HepG2 (cell line): ENCODE measurements around the gene CAT. TPM values are rescaled to one million over a fixed set of nuclear protein-coding genes. Genes with fewer than 3 reads are reported as not detected.

Source experiments
- ATAC-seq: fragments of 200-7000 bp; cut with Tn5 transposase; 3 replicates; pipeline ENCODE4 v1.9.1; 2020; ENCODE audit warnings: mild to moderate bottlenecking, moderate library complexity
- BruUV-seq: library from RNA; stranded (reverse); fragments of 400-500 nt; replicated peaks from 2 replicates; lab custom pipeline; 2021; lab: Mats Ljungman, UMichigan
- CTCF ChIA-PET: fragments of 300-600 bp; formaldehyde crosslinking; extraction: SDS; loops from one replicate; lab custom pipeline; 2021; ENCODE audit warnings: low total read pairs, inconsistent platforms, low intra/inter-chr PET ratio; lab: Yijun Ruan, JAX
- POLR2A ChIA-PET: fragments of 350-600 bp; sonication (Branson Sonifier 250); formaldehyde crosslinking; loops from one replicate; lab custom pipeline; 2020; ENCODE audit warnings: antibody characterized with exemption, inconsistent platforms; lab: Yijun Ruan, JAX
- DNase-seq: peaks from one replicate; pipeline ENCODE4 v3.0.0-alpha.2; 2015; ENCODE audit warnings: low spot score
- FAIRE-seq: peaks from 3 replicates; lab custom pipeline; 2011; peaks lifted over from hg19 to GRCh38; lab: Jason Lieb, UNC
- H2AFZ ChIP-seq: one replicate; pipeline ENCODE4 v1.6.1; 2011; ENCODE audit warnings: low read length, inconsistent platforms
- H3K27ac ChIP-seq: fragments of 300-600 bp; 3 replicates; pipeline ENCODE4 v1.8.0; 2011; ENCODE audit warnings: mixed run types, mild to moderate bottlenecking, mixed read lengths, low read length, inconsistent platforms; ENCODE audit not compliant: insufficient read depth; ENCODE audit errors: extremely low read length
- H3K27me3 ChIP-seq, 2 experiments: fragments of 200-600 bp in 1 of 2; 2 replicates in 1 of 2; 3 replicates in 1 of 2; pipeline versions ENCODE4 v1.6.0 to v1.8.0; 2011; ENCODE audit warnings: low read length in 2 of 2, mild to moderate bottlenecking in 2 of 2, moderate library complexity in 2 of 2, inconsistent platforms in 1 of 2; ENCODE audit not compliant: insufficient read depth in 2 of 2, control insufficient read depth in 1 of 2
- H3K36me3 ChIP-seq, 2 experiments: fragments of 200-600 bp in 1 of 2; replicated peaks in 1 of 2; 2 replicates in 1 of 2; 3 replicates in 1 of 2; pipeline versions ENCODE4 v1.5.1 to v1.8.0; 2011; ENCODE audit warnings: low read length in 2 of 2, inconsistent platforms in 1 of 2; ENCODE audit not compliant: insufficient read depth in 2 of 2, control insufficient read depth in 1 of 2
- H3K4me1 ChIP-seq: 2 replicates; pipeline ENCODE4 v1.5.1; 2012; ENCODE audit warnings: low read length, inconsistent platforms; ENCODE audit not compliant: insufficient read depth
- H3K4me2 ChIP-seq: 2 replicates; pipeline ENCODE4 v1.6.0; 2011; ENCODE audit warnings: low read depth, low read length, inconsistent platforms
- H3K4me3 ChIP-seq, 3 experiments: fragments of 200-600 bp in 1 of 3; sonication (generic), shearing (Covaris generic) in 1 of 3; replicated peaks in 1 of 3; 2 replicates each; pipeline ENCODE4 v1.5.1; 2011 to 2016; ENCODE audit warnings: low read length in 3 of 3, inconsistent platforms in 2 of 3, low read depth in 2 of 3, mild to moderate bottlenecking in 2 of 3, control low read depth in 1 of 3, mixed read lengths in 1 of 3; ENCODE audit not compliant: insufficient read depth in 1 of 3
- H3K79me2 ChIP-seq: one replicate; pipeline ENCODE4 v1.6.1; 2011; ENCODE audit warnings: low read length, inconsistent platforms; ENCODE audit not compliant: insufficient read depth
- H3K9ac ChIP-seq: 2 replicates; pipeline ENCODE4 v1.6.0; 2011; ENCODE audit warnings: mild to moderate bottlenecking, low read depth, low read length, inconsistent platforms; ENCODE audit not compliant: insufficient read depth
- H3K9me3 ChIP-seq: 2 replicates; pipeline ENCODE4 v1.5.1; 2012; ENCODE audit warnings: mild to moderate bottlenecking, low read length
- H4K20me1 ChIP-seq: 2 replicates; pipeline ENCODE4 v1.6.0; 2011; ENCODE audit warnings: inconsistent platforms, mild to moderate bottlenecking, low read length, moderate library complexity; ENCODE audit not compliant: insufficient read depth
- CERS6 ChIP-seq: sonication (generic); formaldehyde crosslinking; IDR thresholded peaks from 2 replicates; pipeline ENCODE4 v1.5.0; 2020; ENCODE audit warnings: missing genetic modification reagents
- KLF11 ChIP-seq: IDR thresholded peaks from 2 replicates; pipeline ENCODE4 v1.6.1; 2016; ENCODE audit warnings: missing compliant biosample characterization
- MAFF ChIP-seq: IDR thresholded peaks from 2 replicates; pipeline ENCODE4 v1.6.1; 2011; ENCODE audit warnings: low read depth, low read length, improper control_type of control experiment
- MAFK ChIP-seq, 2 experiments: IDR thresholded peaks in 1 of 2; conservative IDR thresholded peaks in 1 of 2; 2 replicates each; pipeline ENCODE4 v1.6.1; 2011; ENCODE audit warnings: improper control_type of control experiment in 2 of 2, low read length in 2 of 2
- MXD3 ChIP-seq: IDR thresholded peaks from 2 replicates; pipeline ENCODE4 v1.6.1; 2016; ENCODE audit warnings: mild to moderate bottlenecking, missing biosample characterization, missing genetic modification reagents
- PBX2 ChIP-seq: IDR thresholded peaks from 2 replicates; pipeline ENCODE4 v1.6.1; 2016; ENCODE audit warnings: control low read depth
- TEAD3 ChIP-seq: optimal IDR thresholded peaks from 2 replicates; pipeline ENCODE3; 2016; ENCODE audit warnings: borderline replicate concordance
- ZFP90 ChIP-seq: sonication (generic); formaldehyde crosslinking; IDR thresholded peaks from 2 replicates; pipeline ENCODE4 v1.8.0; 2022; ENCODE audit warnings: missing genetic modification reagents, mild to moderate bottlenecking, inconsistent platforms, borderline replicate concordance
- ZHX2 ChIP-seq, 2 experiments: sonication (generic) in 1 of 2; formaldehyde crosslinking in 1 of 2; IDR thresholded peaks; 2 replicates each; pipeline versions ENCODE4 v1.6.1 to v1.9.0; 2014 to 2022; ENCODE audit warnings: antibody characterized with exemption in 1 of 2, borderline replicate concordance in 1 of 2, inconsistent platforms in 1 of 2, low read depth in 1 of 2, missing genetic modification reagents in 1 of 2
- ZNF292 ChIP-seq: sonication (generic); formaldehyde crosslinking; IDR thresholded peaks from 2 replicates; pipeline ENCODE4 v1.8.1; 2022; ENCODE audit warnings: mild to moderate bottlenecking, low read depth, missing genetic modification reagents, borderline replicate concordance
- ZNF441 ChIP-seq: sonication (generic); formaldehyde crosslinking; IDR thresholded peaks from 2 replicates; pipeline ENCODE4 v1.7.0; 2021; ENCODE audit warnings: missing genetic modification reagents, borderline replicate concordance
- WGBS: methylation state at CpG from one replicate; pipeline ENCODE4 v1.1.6; 2017; ENCODE audit warnings: low lambda C conversion rate; 5-methylcytosine and 5-hydroxymethylcytosine counted together
- in situ Hi-C: cut with HindIII; loops from 2 replicates; pipeline ENCODE4 v1.10.0; 2017; ENCODE audit warnings: low pct_unique_long_range_greater_than_20kb; ENCODE audit not compliant: extremely low pct_ligation_motif_present
- intact Hi-C: fragments of 100-400 bp; cut with micrococcal nuclease; formaldehyde crosslinking; loops from one replicate; pipeline ENCODE4 v1.10.0; 2022; ENCODE audit not compliant: unreplicated experiment
- polyA plus RNA-seq, 8 experiments: library from polyadenylated mRNA; depleted of rRNA in 3 of 8; stranded (reverse) in 7 of 8; unstranded in 1 of 8; fragments of >200 nt; fragmentation: Illumina TruSeq in 4 of 8; extraction: Trizol in 4 of 8; gene quantifications; 2 replicates each; pipeline versions ENCODE4 v1.2.1 to v1.2.3, GENCODE V29; 2011 to 2016; ENCODE audit warnings: low read depth in 4 of 8, missing spikeins in 1 of 8, mixed read lengths in 1 of 8; ENCODE audit not compliant: insufficient read depth in 1 of 8
- total RNA-seq, 5 experiments: library from RNA; depleted of rRNA; stranded (reverse); fragments of >200 nt; fragmentation: Illumina TruSeq; extraction: Trizol; gene quantifications; 2 replicates each; pipeline ENCODE4 v1.2.3, GENCODE V29; 2016; ENCODE audit warnings: low read depth in 1 of 5

The CAT gene
- total and polyA plus RNA-seq, 2 of the 13 experiments (the other 11 are each of a cell fraction or from before 2014, with no cell fraction given), result 107 to 136 TPM

GRCh38 chr11:34478845-34479663, 40.3 kb downstream of the CAT start:
- Histone ChIP-seq H4K20me1 (no peaks in the 10 kb centered on the region), H3K9me3 (no peaks in the 10 kb centered on the region), H3K27ac (no peak overlapping the region), H3K4me1 (peaks cover 26% of the 10 kb centered on the region), H3K27me3 (no peaks in the 10 kb centered on the region), H3K4me3 (no peak overlapping the region), H3K4me2 (no peak overlapping the region), H3K9ac (no peak overlapping the region), H3K79me2 (no peaks in the 10 kb centered on the region), H2AFZ (no peak overlapping the region), H3K36me3 (no peaks in the 10 kb centered on the region)
- in situ Hi-C loops (loop anchor here (10.0 to 25.0 kb wide), 2 partner anchors 64 to 492 kb away; no protein-coding TSS in a partner anchor), intact Hi-C loops (no loop called here)
- POLR2A ChIA-PET, result no interaction called here
- DNase-seq (no peak), ATAC-seq (peak; percentile 49; the same call in 2 of the 3 replicates), FAIRE-seq (no peak)
- peak; percentile 86 for TF ChIP-seq MAFF
- peak; percentile 78 to 88 for TF ChIP-seq MAFK (conservative IDR thresholded peaks at IDR 0.05 in 1 of 2, IDR thresholded peaks at IDR 0.05 in 1 of 2; ENCODE audit: low read length in 2 of 2)
- peak; percentile 67 for TF ChIP-seq PBX2 (CRISPR knock-in tag)
- no peak for TF ChIP-seq ZNF441
- TF ChIP-seq CERS6 (CRISPR knock-in tag), result no peak
- no peak for TF ChIP-seq ZFP90 (CRISPR knock-in tag)
- no peak for TF ChIP-seq ZHX2 (IDR thresholded peaks at IDR 0.05; ENCODE audit: low read depth)
- no peak for TF ChIP-seq ZHX2 (CRISPR knock-in tag; IDR thresholded peaks at IDR 0.05; ENCODE audit: borderline replicate concordance)
- no peak for TF ChIP-seq TEAD3
- no peak for TF ChIP-seq KLF11
- no peak for TF ChIP-seq ZNF292
- no peak for TF ChIP-seq MXD3 (CRISPR knock-in tag)
- 51% methylated on average over 8 of the region's 8 CpGs for WGBS
- CTCF ChIA-PET, result no interaction called here
- no TSS peak for BruUV-seq
